HG03280 (cell line): ENCODE measurements around the gene KRTAP3-2.

Source experiments
- ATAC-seq: cut with Tn5 transposase; IDR thresholded peaks from one replicate; pipeline ENCODE4 v1.9.1; 2021; ENCODE audit warnings: mild to moderate bottlenecking, moderate library complexity; ENCODE audit not compliant: unreplicated experiment

KRTAP3-2 gene

DNA sequence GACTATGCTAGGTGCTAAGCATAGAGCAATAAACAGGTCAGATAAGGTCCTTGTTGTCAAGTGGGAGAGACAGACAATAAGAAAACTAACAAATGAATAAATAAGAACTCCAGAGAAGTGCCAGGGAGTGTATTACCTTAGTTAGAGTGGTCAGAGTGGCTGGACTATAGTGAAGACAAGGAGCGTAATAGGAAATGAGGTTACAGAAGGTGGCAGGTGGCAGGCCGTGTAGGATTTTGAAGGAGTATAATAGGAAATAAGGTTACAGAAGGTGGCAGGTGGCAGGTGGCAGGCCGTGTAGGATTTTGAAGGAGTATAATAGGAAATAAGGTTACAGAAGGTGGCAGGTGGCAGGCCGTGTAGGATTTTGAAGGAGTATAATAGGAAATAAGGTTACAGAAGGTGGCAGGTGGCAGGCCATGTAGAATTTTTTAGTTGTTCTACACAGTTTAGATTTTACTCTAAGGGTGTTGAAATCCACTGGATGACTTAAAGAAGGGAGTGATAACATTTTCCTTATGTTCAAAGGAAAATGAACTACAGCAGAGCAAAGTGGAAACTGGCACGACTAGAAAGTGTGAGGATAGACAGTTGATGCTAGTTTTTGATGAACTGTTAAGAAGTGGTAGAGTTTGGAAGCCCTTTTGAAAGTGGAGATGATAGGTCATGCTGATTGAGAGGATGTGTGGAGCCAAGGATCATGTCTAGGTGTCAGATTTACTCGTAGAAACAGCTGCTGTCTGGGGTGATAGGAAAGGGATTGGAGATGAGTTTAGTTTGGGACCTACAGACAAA lies 12.8 kb upstream of the KRTAP3-2 start:
- ATAC-seq = no peak

GRCh38 chr17:41010441-41010840 lies 10.7 kb upstream of the KRTAP3-2 start:
- ATAC-seq = no peak

- no peak for ATAC-seq
Observed at GRCh38 chr17:41009936-41010335, 10.2 kb upstream of the KRTAP3-2 start.

- ATAC-seq = no peak
Observed at GRCh38 chr17:41009301-41009760, 9.6 kb upstream of the KRTAP3-2 start.

- no peak for ATAC-seq
Observed at GRCh38 chr17:41008811-41009210, 9.1 kb upstream of the KRTAP3-2 start, which contains the start of gene KRTAP3-1. KRTAP3-1 (minus strand) TSS chr17:41009128; CDS start chr17:41009074, 54 bp downstream.

GRCh38 chr17:41004397-41004796 lies 4.7 kb upstream of the KRTAP3-2 start:
- ATAC-seq = no peak

DNA sequence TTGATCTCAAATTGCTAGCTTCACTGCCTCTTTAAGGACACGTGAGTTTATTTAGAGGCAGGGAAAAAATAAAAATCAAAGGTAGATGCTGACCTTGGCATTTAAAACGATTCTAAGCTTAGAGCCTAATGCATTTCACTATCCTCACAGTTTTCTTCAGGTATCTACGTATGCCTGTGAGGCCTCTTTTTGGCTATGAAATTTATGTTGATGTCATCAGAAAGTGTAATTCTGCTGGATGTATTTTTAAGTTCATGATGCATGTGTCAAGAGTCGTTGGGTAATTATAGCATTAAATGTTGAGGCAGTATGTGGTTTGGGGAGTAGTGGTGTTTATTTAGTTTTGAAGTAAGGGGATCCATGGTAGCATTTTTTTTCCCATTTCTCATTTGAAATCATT lies 4.2 kb upstream of the KRTAP3-2 start:
- no peak for ATAC-seq

- ATAC-seq = no peak
Observed at GRCh38 chr17:41002814-41003213, 3.1 kb upstream of the KRTAP3-2 start.

DNA sequence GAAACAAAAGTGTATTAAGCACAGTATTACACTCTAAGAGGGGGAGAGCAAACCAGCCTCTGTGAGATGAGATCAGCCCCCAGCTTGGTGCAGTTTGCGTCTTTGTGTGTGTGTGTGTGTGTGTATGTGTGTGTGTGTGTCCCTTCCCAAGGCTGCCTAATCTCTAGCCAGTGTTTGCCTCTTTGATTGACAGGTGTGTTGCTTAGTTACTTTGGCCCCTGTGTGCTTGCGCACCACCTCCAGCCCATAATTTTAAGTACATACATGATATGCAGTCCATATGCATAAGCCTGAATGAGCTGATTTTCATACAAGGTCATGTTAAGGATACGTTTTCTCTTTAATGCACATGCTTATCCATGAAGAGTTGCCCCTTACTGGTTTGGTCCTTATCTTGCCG lies 2.1 kb upstream of the KRTAP3-2 start:
- no peak for ATAC-seq

- ATAC-seq = no peak
Observed at GRCh38 chr17:40997361-40997760, 2.3 kb downstream of the KRTAP3-2 start.

GRCh38 chr17:40996829-40997228 lies 2.9 kb downstream of the KRTAP3-2 start:
- no peak for ATAC-seq

DNA sequence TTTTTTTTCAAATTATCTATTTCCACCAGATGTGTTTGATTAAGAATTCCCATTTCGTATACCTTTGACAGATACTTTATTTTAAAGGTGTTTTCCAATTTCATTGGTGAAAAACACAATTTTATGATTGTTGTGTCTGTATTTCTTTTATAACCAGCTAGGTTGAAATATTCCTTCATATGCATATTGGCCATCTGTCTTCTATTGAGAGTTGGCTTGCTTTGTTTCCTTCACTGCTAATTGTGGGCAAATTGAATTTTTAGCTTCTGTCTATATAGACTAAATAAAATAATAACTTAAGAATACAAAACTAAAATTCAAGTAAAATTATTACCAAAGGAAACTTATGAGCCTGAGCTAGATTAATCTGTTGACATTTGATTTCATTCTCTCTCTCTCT lies 4.6 kb downstream of the KRTAP3-2 start:
- ATAC-seq = no peak

GRCh38 chr17:40993839-40994238 lies 5.9 kb downstream of the KRTAP3-2 start, which contains the start of gene KRTAP3-3:
KRTAP3-3 (minus strand) TSS chr17:40994164; CDS start chr17:40994097, 67 bp downstream.
- ATAC-seq = no peak

GRCh38 chr17:40993084-40993483 lies 6.6 kb downstream of the KRTAP3-2 start:
- ATAC-seq = no peak

DNA sequence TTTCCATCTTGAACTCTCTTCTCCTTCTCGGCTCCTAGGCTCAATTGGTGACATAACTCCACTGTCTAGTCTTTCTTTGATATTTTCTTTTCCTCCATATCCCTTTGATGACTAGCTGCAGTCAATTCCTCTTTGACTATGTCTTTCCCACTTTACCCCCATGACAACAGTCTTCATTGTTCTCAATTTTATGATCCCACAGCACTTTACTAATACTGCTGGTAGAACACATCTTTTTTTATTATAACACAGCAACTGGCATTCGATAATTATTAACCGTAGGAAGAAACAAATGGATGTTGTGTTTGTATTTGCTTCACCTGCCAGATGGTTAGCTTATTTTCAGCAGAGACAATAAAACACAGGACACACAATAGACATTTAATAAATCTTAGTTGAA lies 7.0 kb downstream of the KRTAP3-2 start:
- ATAC-seq = no peak

GRCh38 chr17:40986920-40987319 lies 12.8 kb downstream of the KRTAP3-2 start:
- ATAC-seq = no peak

DNA sequence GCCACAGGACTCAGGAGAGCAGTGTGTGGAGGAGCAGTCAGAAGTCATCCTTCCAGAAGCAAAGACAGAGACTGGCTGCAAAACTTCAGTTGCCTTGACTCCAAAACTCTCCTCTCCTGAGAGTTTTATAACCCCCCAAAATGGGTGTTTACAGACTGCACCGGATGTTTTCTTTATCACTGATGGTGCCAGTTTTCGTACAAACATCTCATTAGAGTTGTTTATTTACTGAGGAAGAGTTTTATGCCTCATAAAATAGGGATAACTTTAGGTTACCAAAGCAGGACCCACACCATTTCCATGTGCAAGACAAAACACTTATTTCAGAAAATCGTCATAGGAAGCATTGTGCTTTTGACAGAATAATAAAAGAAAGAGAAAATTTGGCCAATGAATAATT lies 15.5 kb downstream of the KRTAP3-2 start, which contains the start of gene KRT40:
Gene KRT40, minus strand, starts transcription at position 101 of the 400 bp plus-strand sequence. Its CDS starts 53 bp downstream, at position 48.
- no peak for ATAC-seq

- ATAC-seq = no peak
Observed at GRCh38 chr17:40981115-40981514, 18.6 kb downstream of the KRTAP3-2 start.

- no peak for ATAC-seq
Observed at GRCh38 chr17:40980596-40980995, 19.1 kb downstream of the KRTAP3-2 start.

- ATAC-seq = no peak
Observed at GRCh38 chr17:40980117-40980516, 19.6 kb downstream of the KRTAP3-2 start.

GRCh38 chr17:40978575-40979151 lies 21.0 kb downstream of the KRTAP3-2 start:
- no peak for ATAC-seq

- no peak for ATAC-seq
Observed at GRCh38 chr17:40975516-40975915, 24.2 kb downstream of the KRTAP3-2 start.
